Karpas-422 (cell line): ENCODE results near the gene CRYBG1. TPM values are rescaled to one million over a fixed set of nuclear protein-coding genes. Genes with fewer than 3 reads are reported as not detected.

ENCODE experiments used
- DNase-seq: peaks from one replicate; pipeline ENCODE4 v3.0.0-alpha.2; 2015
- H2AFZ ChIP-seq: fragments of 200-600 bp; sonication (generic); 2 replicates; pipeline ENCODE4 v1.6.1; 2014; ENCODE audit warnings: antibody characterized with exemption, low read length, mixed read lengths
- H3K27ac ChIP-seq: fragments of 200-600 bp; sonication (generic); 2 replicates; pipeline ENCODE4 v1.5.1; 2014; ENCODE audit warnings: mild to moderate bottlenecking, low read length, moderate library complexity
- H3K27me3 ChIP-seq: fragments of 200-600 bp; sonication (generic); 2 replicates; pipeline ENCODE4 v1.6.1; 2014; ENCODE audit warnings: low read length, mixed read lengths
- H3K36me3 ChIP-seq: fragments of 200-600 bp; sonication (generic); 2 replicates; pipeline ENCODE4 v1.6.1; 2014; ENCODE audit warnings: low read length, mixed read lengths; ENCODE audit not compliant: insufficient read depth
- H3K4me1 ChIP-seq: fragments of 200-600 bp; sonication (generic); 2 replicates; pipeline ENCODE4 v1.6.1; 2014; ENCODE audit warnings: mild to moderate bottlenecking, low read length, mixed read lengths
- H3K4me2 ChIP-seq: fragments of 200-600 bp; sonication (generic); 2 replicates; pipeline ENCODE4 v1.6.1; 2014; ENCODE audit warnings: low read length, low read depth, mild to moderate bottlenecking; ENCODE audit not compliant: poor library complexity, severe bottlenecking
- H3K4me3 ChIP-seq: fragments of 200-600 bp; sonication (generic); 2 replicates; pipeline ENCODE4 v1.5.1; 2014; ENCODE audit warnings: mild to moderate bottlenecking, antibody characterized with exemption, low read length, mixed read lengths
- H3K79me2 ChIP-seq: fragments of 200-600 bp; sonication (generic); 2 replicates; pipeline ENCODE4 v1.6.1; 2014; ENCODE audit warnings: mild to moderate bottlenecking, low read length, mixed read lengths
- H3K9ac ChIP-seq: fragments of 200-600 bp; sonication (generic); 2 replicates; pipeline ENCODE4 v1.6.0; 2014; ENCODE audit warnings: low read length
- H3K9me2 ChIP-seq: fragments of 200-600 bp; sonication (generic), shearing (Covaris generic); replicated peaks from 2 replicates; pipeline ENCODE4 v1.6.0; 2014; ENCODE audit warnings: mild to moderate bottlenecking, low read length, moderate library complexity; ENCODE audit not compliant: insufficient read depth
- H3K9me3 ChIP-seq: fragments of 300-700, 200-600 bp; sonication (generic); 2 replicates; pipeline ENCODE4 v1.6.1; 2014; ENCODE audit warnings: low read length, mixed read lengths
- H4K20me1 ChIP-seq: fragments of 200-600 bp; sonication (generic); 2 replicates; pipeline ENCODE4 v1.6.1; 2014; ENCODE audit warnings: mild to moderate bottlenecking, antibody characterized with exemption, low read length, low read depth; ENCODE audit not compliant: insufficient read depth
- total RNA-seq: library from RNA; depleted of rRNA; stranded (reverse); fragments of >200 nt; shearing (Covaris generic); gene quantifications from 2 replicates; pipeline ENCODE4 v1.2.3, GENCODE V29; 2014; ENCODE audit warnings: low replicate concordance

CRYBG1 gene
- total RNA-seq, 1 experiment from 2014 or later, result 39.3 TPM

- Histone ChIP-seq H3K9ac (no peak overlapping the region), H3K9me3 (no peaks in the 10 kb centered on the region), H3K4me1 (peaks cover 18% of the 10 kb centered on the region), H4K20me1 (no peaks in the 10 kb centered on the region), H3K27me3 (no peaks in the 10 kb centered on the region), H3K9me2 (no peaks in the 10 kb centered on the region), H2AFZ (no peak overlapping the region), H3K36me3 (peaks cover 73% of the 10 kb centered on the region), H3K27ac (peak overlapping the region; percentile 15; the same call in 1 of the 2 replicates), H3K4me3 (no peak overlapping the region), H3K4me2 (no peak overlapping the region), H3K79me2 (no peaks in the 10 kb centered on the region)
- DNase-seq, result no peak
Measured at GRCh38 chr6:106561686-106562405, 201.3 kb downstream of the CRYBG1 start.

DNA sequence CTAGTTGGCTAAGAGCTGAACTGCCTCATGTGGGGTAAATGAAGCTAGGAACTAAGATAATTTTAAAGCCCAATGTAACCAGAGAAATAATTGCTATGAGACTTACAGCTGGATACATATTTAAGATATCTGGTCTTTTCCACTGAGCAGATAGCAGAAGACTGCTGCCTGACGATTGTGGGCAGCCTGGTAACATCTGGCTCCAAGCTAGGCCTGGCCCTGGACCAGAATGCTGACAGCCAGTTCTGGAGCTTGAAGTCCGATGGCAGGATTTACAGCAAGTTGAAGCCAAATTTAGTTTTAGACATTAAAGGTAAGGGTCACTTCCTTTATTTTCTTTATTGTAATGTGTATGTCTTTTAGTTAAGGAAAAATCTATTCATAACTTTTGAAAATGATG is 203.1 kb downstream of the CRYBG1 start:
- no peak for DNase-seq
- Histone ChIP-seq H3K79me2 (no peaks in the 10 kb centered on the region), H3K4me3 (no peak overlapping the region), H3K9me2 (no peaks in the 10 kb centered on the region), H3K4me1 (peaks cover 18% of the 10 kb centered on the region), H3K9me3 (no peaks in the 10 kb centered on the region), H3K36me3 (peaks cover 72% of the 10 kb centered on the region), H4K20me1 (no peaks in the 10 kb centered on the region), H3K27me3 (no peaks in the 10 kb centered on the region), H3K9ac (no peak overlapping the region), H3K27ac (no peak overlapping the region), H3K4me2 (no peak overlapping the region), H2AFZ (no peak overlapping the region)

DNA sequence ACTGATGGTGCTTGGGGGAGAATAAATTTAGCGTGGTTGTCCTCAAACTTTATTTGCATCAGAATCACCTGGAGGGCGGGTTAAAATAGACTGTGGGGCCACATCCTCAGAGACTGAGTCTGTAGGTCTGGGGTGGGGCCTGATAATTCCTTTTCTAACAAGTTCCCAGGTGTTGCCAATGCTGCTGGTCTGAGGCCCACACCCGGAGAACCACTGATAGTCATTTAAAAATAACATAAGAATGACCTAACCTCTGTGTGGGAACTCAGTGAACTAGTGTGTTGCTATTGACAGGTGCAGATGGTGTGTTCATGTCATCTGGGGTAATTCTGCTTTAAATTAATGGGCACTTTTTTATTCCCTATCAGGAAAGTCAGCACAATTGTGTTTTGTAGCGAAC is 204.0 kb downstream of the CRYBG1 start:
- Histone ChIP-seq H3K4me1 (peaks cover 18% of the 10 kb centered on the region), H3K4me2 (no peak overlapping the region), H3K9me3 (no peaks in the 10 kb centered on the region), H3K27me3 (no peaks in the 10 kb centered on the region), H3K79me2 (no peaks in the 10 kb centered on the region), H2AFZ (no peak overlapping the region), H3K9me2 (no peaks in the 10 kb centered on the region), H3K36me3 (peaks cover 70% of the 10 kb centered on the region), H3K4me3 (no peak overlapping the region), H4K20me1 (no peaks in the 10 kb centered on the region), H3K9ac (no peak overlapping the region), H3K27ac (peak overlapping the region; percentile 43)
- no peak for DNase-seq

DNA sequence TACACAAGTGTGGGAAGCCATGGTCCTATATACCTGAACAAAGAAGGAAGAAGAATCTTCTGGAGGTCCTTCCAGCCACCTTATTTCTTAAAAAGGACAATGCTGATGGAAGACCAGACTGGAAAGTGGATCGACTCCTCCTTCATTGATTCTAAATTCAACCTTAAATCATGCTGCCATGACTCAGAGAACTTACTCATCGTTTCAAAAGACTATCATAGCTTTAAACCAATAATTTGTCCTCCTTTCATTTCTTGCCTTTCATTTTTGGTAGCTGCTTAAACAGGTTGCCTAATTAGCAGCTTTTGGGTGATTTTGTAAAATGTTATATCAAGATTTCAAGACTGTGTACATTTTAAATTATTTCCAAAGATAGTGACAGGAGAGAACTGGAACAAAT is 208.0 kb downstream of the CRYBG1 start:
- no peak overlapping the region for H3K4me2 ChIP-seq
- no peaks in the 10 kb centered on the region for H3K27me3 ChIP-seq
- no peak overlapping the region for H2AFZ ChIP-seq
- H3K27ac ChIP-seq, result no peak overlapping the region
- no peaks in the 10 kb centered on the region for H3K79me2 ChIP-seq
- no peak overlapping the region for H3K4me3 ChIP-seq
- DNase-seq, result no peak
- H3K4me1 ChIP-seq, result peaks cover 11% of the 10 kb centered on the region
- H3K36me3 ChIP-seq, result peaks cover 52% of the 10 kb centered on the region
- H3K9ac ChIP-seq, result no peak overlapping the region
- no peaks in the 10 kb centered on the region for H4K20me1 ChIP-seq
- no peaks in the 10 kb centered on the region for H3K9me2 ChIP-seq
- H3K9me3 ChIP-seq, result no peaks in the 10 kb centered on the region

DNA sequence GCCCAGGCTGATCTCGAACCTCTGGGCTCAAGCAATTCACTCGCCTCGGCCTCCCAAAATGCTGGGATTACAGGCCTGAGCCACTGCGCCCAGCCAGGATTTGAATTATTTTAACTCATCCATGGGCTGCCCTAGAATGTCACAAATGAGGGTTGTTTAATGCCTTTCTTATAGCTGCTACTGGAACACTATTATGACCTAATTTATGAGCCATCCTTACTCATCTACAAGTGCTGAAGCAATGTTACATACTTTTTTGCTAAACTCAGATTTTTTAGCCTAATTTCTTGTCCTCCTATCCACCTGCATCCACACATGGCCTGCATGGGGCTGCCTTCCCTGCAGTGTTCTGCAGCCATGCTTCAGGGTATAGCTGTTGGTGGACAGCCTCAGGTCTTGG is 208.9 kb downstream of the CRYBG1 start:
- Histone ChIP-seq H3K9me3 (no peaks in the 10 kb centered on the region), H3K27ac (peak overlapping the region; percentile 23; the same call in 1 of the 2 replicates), H3K9me2 (no peaks in the 10 kb centered on the region), H3K4me2 (no peak overlapping the region), H3K4me1 (peaks cover 2% of the 10 kb centered on the region), H2AFZ (no peak overlapping the region), H3K4me3 (no peak overlapping the region), H4K20me1 (no peaks in the 10 kb centered on the region), H3K9ac (no peak overlapping the region), H3K36me3 (peaks cover 44% of the 10 kb centered on the region; the same call in 1 of the 2 replicates), H3K79me2 (no peaks in the 10 kb centered on the region), H3K27me3 (no peaks in the 10 kb centered on the region)
- DNase-seq, result no peak

DNA sequence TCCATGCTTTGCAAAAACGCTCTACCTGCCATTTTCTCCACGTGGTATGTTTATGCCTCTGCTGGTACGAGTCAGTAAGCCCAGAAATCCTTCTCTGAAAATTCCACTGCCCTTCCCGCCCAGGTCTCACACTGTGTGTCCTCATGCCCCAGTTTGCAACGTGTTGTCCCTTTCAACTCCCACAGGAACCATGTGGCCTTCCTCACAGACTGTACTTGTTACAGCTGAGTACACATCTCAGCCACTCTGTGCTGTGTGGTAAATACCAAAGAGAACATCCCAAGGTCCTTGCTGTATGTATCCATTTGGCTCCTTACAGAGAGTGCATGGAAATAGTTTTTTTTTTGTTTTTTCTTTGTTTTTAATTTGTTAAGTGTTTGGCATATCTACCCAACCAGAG is 211.9 kb downstream of the CRYBG1 start:
- Histone ChIP-seq H3K27me3 (no peaks in the 10 kb centered on the region), H3K9ac (no peak overlapping the region), H3K4me3 (no peak overlapping the region), H3K4me1 (no peaks in the 10 kb centered on the region), H3K79me2 (no peaks in the 10 kb centered on the region), H3K9me3 (no peaks in the 10 kb centered on the region), H3K4me2 (no peak overlapping the region), H4K20me1 (no peaks in the 10 kb centered on the region), H3K9me2 (no peaks in the 10 kb centered on the region), H3K27ac (no peak overlapping the region), H2AFZ (no peak overlapping the region), H3K36me3 (peaks cover 29% of the 10 kb centered on the region; the same call in 1 of the 2 replicates)
- DNase-seq, result no peak

- Histone ChIP-seq H3K9me2 (no peaks in the 10 kb centered on the region), H2AFZ (no peak overlapping the region), H3K4me2 (no peak overlapping the region), H3K4me1 (no peaks in the 10 kb centered on the region), H3K9ac (no peak overlapping the region), H3K27ac (no peak overlapping the region), H3K9me3 (no peaks in the 10 kb centered on the region), H3K79me2 (no peaks in the 10 kb centered on the region), H3K4me3 (no peak overlapping the region), H3K27me3 (no peaks in the 10 kb centered on the region), H4K20me1 (no peaks in the 10 kb centered on the region), H3K36me3 (peaks cover 23% of the 10 kb centered on the region; the same call in 1 of the 2 replicates)
- DNase-seq, result no peak
Measured at GRCh38 chr6:106572875-106573585, 212.5 kb downstream of the CRYBG1 start.

- DNase-seq, result no peak
- no peaks in the 10 kb centered on the region for H3K27me3 ChIP-seq
- H3K4me2 ChIP-seq, result no peak overlapping the region
- no peaks in the 10 kb centered on the region for H3K9me2 ChIP-seq
- no peaks in the 10 kb centered on the region for H4K20me1 ChIP-seq
- H3K27ac ChIP-seq, result no peak overlapping the region
- H3K9ac ChIP-seq, result no peak overlapping the region
- H3K36me3 ChIP-seq, result peaks cover 7% of the 10 kb centered on the region; the same call in 1 of the 2 replicates
- H3K4me3 ChIP-seq, result no peak overlapping the region
- no peaks in the 10 kb centered on the region for H3K79me2 ChIP-seq
- H3K4me1 ChIP-seq, result no peaks in the 10 kb centered on the region
- H3K9me3 ChIP-seq, result no peaks in the 10 kb centered on the region
- H2AFZ ChIP-seq, result no peak overlapping the region
Measured at GRCh38 chr6:106574741-106575458, 214.4 kb downstream of the CRYBG1 start.
